NCI-H510A treated with DMSO at 0.1 percent for 48 hours (cell line): ENCODE measurements around the gene MSL1.
A peak's percentile ranks its signal among the peaks of the same experiment; 100 is the strongest.

ENCODE experiments used
- DNase-seq: peaks from one replicate; lab custom pipeline; 2025; lab: John Stamatoyannopoulos, UW

The MSL1 gene, protein sequence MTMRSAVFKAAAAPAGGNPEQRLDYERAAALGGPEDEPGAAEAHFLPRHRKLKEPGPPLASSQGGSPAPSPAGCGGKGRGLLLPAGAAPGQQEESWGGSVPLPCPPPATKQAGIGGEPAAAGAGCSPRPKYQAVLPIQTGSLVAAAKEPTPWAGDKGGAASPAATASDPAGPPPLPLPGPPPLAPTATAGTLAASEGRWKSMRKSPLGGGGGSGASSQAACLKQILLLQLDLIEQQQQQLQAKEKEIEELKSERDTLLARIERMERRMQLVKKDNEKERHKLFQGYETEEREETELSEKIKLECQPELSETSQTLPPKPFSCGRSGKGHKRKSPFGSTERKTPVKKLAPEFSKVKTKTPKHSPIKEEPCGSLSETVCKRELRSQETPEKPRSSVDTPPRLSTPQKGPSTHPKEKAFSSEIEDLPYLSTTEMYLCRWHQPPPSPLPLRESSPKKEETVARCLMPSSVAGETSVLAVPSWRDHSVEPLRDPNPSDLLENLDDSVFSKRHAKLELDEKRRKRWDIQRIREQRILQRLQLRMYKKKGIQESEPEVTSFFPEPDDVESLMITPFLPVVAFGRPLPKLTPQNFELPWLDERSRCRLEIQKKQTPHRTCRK

DNA sequence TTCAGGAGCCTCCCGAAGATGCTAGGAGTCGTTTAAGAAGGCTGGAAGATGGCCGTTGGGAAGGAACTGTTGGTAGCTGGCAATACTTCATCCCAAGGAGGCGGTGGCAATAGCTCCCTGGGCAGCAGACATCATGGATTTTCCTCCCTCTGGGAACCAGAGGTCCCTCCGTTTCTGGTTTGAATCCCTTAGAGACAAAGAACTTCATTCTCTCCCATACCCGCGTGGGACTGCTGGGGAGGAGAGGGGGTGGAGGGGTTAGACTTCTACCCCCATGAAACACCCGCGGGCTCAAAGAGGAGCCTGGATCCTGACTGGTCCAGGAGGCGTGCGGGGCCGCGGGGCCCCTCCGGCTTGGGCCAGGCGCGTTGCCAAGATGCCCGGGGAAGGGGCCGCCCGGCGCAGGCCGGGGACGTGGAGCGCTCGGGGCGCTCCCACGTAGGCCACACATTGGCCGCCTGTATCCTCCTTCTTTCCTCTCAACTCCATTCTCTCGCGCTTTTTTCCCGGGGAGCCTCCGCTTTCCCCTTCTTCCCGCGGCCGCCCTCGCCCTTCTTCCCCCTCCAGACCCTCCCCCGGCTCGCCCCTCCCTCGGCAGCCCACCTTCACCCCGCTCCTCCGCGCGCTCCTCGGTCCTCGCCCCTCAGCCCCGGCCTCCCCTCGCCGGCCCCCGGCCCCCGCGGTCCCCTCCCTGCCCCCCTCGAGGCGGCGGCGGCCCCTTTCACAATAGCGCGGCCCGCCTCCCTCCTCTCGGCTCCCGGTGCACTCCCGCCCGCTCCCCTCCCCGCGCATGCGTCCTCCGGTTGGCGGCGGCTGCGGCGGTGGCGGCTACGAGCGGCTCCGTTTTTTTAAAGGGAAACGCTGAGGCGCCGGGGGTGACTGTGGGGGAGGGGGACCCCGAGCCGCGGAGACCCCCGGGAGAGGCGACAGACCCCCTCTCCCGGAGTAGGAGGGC, at the start of gene MSL1:
TSS of gene MSL1 (plus strand) at position 791 of the 955 bp plus-strand sequence. CDS start 642 bp downstream, outside the sequence.
- DNase-seq, result peak; percentile 61

DNA sequence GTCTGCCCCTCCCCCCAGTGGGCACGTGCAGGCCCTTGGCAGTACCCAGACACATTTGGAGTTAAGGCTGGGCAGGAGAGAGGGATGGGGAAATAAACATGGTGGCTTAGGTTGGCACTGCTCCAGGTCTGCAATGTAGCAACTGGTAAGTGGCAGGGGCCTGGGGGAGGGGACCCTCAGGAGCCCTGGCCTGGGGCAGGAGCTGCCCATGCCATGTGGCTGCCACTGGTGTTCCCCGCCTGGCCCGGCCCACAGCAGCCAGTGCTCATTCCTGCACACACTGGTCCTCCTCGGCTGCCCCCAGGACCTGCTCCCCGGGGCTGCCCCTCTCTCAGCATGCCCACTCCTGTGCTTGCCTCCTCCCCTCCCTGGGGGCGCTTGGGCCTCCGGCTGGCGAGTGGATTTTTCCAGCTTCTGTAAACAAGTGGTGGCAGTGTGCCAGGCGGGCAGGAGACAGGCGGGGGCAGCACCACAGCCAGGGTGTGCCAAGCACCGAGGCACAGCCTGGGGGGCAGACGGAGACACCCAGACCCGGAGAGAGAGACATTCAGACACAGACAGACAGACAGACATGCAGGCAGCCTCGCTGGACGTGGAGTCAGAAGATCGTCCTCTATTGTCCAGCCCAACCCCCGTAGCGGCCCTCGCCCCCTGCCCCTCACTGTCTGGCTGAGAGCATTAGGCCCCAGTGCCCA, 49.6 kb upstream of the MSL1 start:
- DNase-seq, result peak; percentile 89

DNA sequence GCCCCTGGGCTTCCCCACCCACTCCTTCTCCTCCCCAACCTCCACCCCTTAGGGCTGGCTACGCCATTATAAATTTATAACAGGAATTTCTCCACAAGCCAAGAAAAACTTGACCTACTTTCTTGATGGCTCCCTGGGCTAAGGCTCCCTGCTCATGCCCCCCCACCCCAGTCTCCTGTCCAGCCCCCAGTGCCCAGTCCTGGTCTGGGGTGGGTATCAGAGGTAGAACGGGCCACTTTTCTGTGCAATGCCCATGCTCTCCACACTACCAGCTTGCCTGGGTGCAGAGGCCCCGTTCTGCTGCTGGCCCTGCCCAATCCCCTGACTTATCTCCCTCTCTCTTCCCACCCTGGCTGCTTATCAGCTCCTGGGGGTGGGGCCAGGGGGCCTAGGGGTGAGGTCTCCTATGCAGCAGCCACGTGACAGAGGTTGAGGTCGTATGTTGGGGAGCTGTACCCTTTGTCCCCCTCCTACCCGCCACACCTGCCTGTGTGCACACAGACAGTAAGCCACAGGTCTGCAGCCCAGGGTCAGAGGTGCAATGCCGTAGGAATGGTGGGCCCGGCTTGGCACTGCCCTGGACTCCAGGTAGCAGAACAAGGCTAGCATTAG, 48.9 kb upstream of the MSL1 start:
- DNase-seq, result no peak

DNA sequence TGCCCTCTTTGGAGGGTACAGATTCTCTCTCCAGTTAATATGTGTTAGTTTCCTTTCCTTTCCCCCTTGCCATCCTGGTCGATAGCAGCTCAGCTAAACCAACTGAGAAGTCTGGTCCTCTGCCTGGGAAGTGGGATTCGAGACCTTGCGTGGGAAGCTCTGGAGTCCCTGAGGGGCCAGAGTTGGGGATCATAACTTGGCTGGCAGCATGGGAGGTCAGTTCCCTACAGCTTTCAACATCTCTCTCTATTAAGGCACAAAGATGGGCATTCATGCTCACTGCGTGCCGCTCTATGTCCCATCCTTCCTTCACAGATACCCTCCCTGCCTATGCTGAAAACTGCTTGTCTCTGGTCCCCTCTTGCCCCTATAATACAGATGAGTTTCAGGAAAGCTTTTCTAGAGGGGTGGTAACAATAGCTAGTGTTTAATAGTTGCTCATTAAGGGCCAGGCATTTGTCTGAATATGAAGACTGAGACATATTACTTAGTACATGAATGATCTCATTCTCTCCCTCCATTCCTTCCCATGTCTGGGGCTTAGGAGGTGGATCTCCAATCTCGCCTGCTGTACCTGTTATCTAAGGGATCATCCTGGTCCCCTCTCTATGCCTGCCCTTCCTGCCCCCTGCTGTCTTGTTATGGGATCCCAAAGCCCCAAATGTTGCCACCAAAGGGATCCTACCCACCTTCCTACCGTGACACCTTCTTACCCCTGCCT, 48.2 kb upstream of the MSL1 start:
- DNase-seq, result no peak

DNA sequence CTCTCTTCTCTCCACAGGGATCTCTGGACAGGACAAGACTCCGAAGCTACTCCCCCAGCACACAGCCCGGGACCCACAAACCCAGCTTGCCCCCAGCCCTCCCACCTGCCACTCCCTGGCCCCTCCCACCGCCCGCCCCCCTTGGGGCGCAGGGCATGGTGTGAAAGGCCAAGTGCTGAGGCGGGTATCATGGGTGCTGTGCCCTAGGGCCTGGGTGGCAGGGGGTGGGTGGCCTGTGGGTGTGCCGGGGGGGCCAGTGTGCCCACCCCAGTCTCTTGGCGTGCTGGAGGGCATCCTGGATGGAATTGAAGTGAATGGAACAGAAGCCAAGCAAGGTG, 47.6 kb upstream of the MSL1 start:
- no peak for DNase-seq

DNA sequence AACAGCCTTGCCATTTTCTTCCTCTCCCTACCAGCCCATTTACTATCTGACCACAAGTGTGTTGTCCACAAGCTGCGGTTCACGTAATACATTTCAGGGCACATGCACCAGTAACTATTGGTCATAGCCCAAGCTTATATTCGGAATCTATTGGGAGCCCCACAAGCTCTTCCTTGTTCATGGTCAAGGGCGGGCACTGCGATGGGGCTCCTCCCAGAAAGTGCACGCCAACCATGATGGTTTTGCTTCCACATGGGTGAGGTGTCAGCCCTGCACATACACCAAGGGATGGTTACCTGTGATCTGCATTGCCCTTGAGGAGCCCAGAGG, 46.9 kb upstream of the MSL1 start:
- peak; percentile 46 for DNase-seq

DNA sequence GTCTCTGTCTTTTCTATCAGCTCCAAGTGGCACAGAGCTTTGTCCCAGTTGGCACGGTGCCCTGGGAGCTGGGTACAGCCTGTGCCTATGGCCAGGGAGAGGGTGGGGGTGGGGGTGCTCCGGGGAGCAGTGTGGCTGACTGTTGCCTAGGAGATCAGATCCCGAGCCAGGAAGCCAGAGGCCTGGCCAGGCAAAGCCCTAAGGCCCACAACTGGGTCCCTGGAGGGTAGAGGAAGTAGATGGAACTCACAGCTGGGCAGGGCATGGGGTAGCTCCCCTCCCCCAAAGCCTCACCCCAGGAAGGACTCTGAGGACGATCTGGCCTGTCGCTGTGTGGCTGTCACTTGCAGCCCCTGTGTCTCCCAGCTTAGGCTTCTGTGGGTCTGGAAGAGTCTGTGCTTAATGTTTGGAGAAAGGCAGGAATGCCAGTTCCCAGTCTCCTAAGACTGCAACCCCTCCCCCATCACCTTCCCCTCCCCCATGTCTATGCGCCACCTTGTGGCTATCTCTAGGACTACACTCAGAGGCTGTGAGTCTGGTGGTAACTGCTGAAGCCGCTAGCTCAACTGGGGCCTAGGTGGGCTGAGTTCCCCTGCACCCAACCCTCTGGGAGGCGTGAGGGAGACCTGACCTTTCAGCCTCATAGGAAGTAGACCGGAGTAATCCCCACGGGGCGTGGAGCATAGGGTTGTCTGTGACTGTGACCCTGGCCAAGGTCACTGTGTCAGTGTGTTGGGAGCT, 46.4 kb upstream of the MSL1 start:
- DNase-seq, result peak; percentile 55

DNA sequence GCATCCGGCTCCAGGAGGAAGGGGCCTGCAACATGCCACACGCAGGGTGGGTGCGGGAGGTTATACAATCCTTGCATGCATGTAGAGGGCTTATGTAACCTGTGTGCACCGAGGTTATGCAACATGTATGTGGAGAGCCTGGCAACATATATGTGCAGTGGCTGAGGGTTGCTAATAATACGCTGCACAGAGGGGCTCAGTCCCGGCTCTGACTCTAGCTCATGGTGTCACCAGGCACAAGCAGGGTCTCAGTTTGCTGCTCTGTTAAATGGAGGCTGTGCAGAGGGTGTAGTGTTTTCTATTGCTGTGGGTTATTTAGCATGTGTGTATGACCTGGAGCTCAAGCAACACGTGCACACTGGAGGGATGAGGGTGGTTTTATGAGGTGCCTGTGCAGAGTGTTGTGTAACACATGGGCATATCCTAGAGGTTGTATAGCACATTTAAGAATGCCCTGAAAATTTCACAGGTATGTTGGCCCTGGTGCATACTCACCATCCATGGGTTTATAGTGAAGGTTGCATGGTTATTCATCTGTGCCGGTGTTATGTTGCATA, 45.8 kb upstream of the MSL1 start:
- no peak for DNase-seq

DNA sequence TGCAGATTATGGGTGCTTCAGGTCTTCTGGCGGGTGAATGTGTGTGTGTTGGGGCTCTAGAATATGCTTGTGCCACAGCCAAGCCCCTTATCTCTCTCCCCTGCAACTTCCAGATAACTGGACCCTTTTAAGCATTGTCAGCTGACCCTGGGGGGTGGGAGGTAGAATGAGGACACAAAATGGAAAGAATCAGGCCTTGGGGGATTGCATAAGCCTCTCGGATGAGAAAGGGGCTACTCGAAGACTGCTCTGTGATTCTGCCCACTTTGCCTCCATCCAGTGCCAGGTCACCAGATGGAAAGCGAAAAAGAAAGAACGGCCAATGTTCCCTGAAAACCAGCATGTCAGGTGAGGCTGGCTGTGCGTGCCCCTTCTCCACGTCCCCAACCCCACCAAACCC, 45.2 kb upstream of the MSL1 start:
- DNase-seq, result no peak

DNA sequence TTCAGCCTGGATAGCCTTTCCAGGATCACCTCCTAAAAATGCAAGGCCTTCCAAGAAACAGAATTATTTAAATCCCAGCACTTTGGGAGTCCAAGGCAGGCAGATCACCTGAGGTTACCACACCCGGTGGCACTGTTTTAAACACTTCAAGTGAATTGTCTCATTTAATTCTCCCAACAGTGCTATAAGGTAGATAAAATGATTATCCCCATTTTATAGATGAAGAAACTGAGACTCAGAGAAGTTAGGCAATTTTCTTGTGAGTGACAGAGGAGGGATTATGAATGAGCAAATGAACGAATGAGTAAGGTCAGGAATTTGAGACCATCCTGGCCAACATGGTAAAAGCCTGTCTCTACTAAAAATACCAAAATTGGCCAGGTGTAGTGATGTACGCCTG, 42.2 kb upstream of the MSL1 start:
- no peak for DNase-seq

DNA sequence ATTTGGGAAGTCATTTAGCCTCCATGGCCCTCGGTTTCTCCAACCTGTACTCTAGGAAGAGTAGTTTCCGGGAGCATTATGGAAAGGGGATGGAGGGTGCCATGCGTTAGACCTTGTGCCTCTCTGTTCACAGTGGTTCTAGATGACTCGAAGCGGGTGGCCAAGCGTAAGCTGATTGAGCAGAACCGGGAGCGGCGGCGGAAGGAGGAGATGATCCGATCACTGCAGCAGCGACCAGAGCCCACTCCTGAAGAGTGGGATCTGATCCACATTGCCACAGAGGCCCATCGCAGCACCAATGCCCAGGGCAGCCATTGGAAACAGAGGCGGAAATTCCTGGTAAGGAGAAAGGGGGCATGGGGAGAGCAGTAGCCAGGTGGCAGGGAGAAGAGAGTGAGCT, 37.3 kb upstream of the MSL1 start:
- DNase-seq, result no peak

DNA sequence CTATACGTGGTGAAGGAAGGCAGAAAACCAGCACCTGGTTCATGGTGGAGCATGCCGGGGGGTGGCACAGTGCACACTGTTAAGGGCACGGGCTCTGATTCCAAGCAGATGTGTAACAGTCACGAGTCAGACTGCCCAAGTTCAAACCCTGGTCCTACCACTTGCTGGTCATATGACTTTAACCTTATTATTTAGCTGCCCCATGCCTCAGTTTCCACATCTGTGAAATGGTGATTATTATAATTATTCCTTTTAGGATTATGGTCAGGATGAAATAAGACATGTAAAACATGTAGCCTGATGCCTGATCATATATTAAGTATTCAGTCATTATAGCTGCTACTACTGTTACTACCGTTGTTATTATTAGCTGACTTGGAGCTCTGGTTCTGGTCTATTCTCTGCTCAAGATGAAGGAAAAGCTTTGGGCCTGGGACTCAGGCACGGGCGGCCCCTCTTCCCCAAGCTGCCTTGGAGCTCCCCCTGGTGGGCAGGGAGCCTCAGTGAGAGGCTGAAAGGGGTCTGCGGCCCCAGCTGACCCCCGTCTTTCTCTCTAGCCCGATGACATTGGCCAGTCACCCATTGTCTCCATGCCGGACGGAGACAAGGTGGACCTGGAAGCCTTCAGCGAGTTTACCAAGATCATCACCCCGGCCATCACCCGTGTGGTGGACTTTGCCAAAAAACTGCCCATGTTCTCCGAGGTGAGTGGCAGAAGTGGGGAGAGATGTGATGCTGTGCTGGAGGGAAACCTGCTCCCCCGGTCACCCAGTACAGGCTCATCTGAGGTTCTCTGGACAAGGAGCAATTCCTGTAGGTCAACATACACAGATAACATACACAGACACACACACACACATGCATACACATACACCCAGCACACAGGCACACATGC, 35.4 kb upstream of the MSL1 start:
- DNase-seq, result no peak

DNA sequence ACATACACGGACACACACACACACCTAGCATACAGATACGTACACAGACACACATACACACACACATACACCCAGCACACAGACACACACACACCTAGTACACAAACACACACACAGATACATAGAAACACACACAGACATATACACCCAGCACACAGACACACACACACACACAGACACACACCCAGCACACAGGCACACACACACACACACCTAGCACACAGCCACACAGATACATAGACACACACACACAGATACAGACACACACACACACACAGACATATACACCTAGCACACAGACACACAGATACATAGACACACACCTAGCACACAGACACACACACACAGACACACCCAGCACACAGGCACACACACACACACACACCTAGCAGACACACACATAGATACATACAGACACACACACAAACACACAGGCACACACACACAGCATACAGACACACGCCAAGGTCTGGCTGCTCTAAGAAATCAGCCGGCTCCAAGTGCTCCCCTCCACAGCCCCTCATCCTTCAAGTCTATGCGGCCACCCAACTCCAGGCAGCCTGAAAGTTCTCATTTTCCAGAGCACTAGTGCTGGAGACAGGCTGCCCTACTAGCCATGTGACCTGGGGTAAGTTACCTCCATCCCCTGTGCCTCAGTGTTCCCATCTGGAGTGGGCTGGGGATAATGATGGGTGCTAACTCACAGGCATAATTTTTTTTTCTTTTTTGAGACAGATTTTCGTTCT, 34.5 kb upstream of the MSL1 start:
- no peak for DNase-seq

DNA sequence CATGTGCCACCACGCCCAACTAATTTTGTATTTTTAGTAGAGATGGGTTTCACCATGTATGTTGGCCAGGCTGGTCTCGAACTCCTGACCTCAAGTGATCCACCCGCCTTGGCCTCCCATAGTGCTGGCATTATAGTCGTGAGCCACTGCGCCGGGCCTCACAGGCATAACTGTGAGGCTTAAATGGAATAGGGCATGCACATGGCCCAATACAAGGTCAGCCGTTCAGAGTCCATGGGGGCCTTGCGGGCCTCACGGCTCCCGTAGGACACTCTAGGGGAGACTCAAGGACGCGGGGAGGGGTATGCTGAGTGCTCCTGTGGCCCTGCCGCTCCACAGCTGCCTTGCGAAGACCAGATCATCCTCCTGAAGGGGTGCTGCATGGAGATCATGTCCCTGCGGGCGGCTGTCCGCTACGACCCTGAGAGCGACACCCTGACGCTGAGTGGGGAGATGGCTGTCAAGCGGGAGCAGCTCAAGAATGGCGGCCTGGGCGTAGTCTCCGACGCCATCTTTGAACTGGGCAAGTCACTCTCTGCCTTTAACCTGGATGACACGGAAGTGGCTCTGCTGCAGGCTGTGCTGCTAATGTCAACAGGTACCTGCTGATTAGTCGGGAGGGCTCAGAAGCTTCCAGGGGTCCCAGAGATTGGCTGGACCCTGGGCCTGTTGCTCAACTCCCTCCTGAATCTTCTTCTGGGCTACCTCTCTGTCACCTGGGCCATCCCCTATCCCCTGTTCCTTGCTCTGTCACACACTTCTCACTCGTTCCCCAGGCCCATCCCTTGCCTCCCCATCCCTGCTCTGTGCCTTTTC, 33.7 kb upstream of the MSL1 start:
- DNase-seq, result no peak

DNA sequence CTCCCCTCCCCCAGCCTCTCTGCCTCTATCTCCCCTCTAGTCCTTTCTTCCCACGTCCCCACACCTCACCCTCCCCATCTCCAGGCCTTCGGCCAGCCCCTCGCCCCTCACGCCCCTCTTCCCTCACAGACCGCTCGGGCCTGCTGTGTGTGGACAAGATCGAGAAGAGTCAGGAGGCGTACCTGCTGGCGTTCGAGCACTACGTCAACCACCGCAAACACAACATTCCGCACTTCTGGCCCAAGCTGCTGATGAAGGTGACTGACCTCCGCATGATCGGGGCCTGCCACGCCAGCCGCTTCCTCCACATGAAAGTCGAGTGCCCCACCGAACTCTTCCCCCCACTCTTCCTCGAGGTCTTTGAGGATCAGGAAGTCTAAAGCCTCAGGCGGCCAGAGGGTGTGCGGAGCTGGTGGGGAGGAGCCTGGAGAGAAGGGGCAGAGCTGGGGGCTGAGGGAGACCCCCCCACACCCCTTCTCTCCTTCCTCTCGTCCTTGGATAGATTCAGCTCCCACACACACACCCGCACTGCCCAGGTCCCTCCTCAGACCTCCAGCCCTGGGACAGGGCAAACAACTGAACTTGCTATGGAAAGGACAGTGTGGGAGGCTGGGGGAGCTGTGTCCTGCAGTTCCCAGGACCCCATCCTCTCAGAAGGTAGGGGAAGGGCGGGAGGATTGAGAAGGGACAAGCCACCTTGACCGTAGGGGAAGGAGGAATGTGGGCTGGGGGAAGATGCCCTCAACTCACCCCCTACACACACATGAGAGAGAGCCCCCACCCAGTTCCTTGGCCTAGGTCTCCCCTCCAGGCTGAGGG, 32.5 kb upstream of the MSL1 start:
- DNase-seq, result no peak
